Measurements from ENCODE around the gene MSI2.

Gene MSI2

DNA sequence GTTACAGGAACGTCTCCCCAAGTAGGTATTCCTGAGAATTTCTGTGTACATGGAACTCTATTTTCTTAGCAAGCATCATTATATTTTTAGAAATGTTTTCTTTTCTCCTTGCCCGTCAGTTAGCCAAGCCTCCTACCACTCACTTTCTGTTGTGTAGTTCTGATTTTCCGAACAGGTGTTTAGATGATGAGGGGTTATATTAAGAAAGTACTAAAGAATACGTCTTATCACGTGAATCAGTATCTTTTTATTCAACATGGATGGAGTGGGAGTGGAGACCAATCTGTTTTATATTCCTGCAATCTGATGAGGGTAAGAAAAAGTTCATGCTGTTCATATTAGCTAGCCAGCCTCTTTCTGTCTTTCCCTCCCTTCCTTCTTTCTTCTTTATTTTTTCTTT, 29.4 kb downstream of the MSI2 start:
- Histone ChIP-seq H3K4me1 (ENCODE audit: control insufficient read depth in 1 of 2, insufficient read depth in 2 of 2, low read length in 2 of 2) (peaks cover 14 to 16% of the 10 kb centered on the region in 2 experiments), H2BK12ac (ENCODE audit: low read length) (no peak overlapping the region), H3K9me3 (ENCODE audit: insufficient read depth, low read depth, low read length) (no peaks in the 10 kb centered on the region), H3K18ac (ENCODE audit: low read length) (no peak overlapping the region), H3K23ac (ENCODE audit: low read length) (no peak overlapping the region), H3K4me3 (ENCODE audit: low read depth, low read length) (no peak overlapping the region), H2BK5ac (ENCODE audit: low read depth, low read length, poor library complexity) (no peak overlapping the region), H3K36me3 (ENCODE audit: control insufficient read depth in 1 of 2, insufficient read depth in 2 of 2, low read length in 2 of 2) (peaks cover 18 to 30% of the 10 kb centered on the region in 2 experiments), H3K9ac (ENCODE audit: low read length) (no peak overlapping the region), H3K4me2 (ENCODE audit: low read length) (no peak overlapping the region), H4K12ac (ENCODE audit: low read depth, low read length) (no peak overlapping the region), H2AFZ (ENCODE audit: insufficient read depth, low read length, poor library complexity) (no peak overlapping the region), H3K79me2 (ENCODE audit: control insufficient read depth, insufficient read depth, low read length, poor library complexity) (no peaks in the 10 kb centered on the region), H4K91ac (ENCODE audit: low read depth, low read length) (no peak overlapping the region), H3K27ac (ENCODE audit: low read depth, low read length) (no peak overlapping the region), H3K79me1 (ENCODE audit: low read length) (peaks cover 2% of the 10 kb centered on the region), H3K27me3 (ENCODE audit: insufficient read depth, low read length) (no peaks in the 10 kb centered on the region), H3K14ac (ENCODE audit: low read length) (no peak overlapping the region), H3K4ac (ENCODE audit: low read depth, low read length) (no peak overlapping the region), H2AK5ac (ENCODE audit: low read length) (no peak overlapping the region), H2BK120ac (ENCODE audit: insufficient read depth, low read length, poor library complexity) (no peak overlapping the region), H4K8ac (ENCODE audit: low read depth, low read length) (no peak overlapping the region)
- no CpG with 5 or more reads among the region's 5 CpGs for WGBS (ENCODE audit: extremely low coverage, insufficient coverage, insufficient read length)
- no peak for DNase-seq

DNA sequence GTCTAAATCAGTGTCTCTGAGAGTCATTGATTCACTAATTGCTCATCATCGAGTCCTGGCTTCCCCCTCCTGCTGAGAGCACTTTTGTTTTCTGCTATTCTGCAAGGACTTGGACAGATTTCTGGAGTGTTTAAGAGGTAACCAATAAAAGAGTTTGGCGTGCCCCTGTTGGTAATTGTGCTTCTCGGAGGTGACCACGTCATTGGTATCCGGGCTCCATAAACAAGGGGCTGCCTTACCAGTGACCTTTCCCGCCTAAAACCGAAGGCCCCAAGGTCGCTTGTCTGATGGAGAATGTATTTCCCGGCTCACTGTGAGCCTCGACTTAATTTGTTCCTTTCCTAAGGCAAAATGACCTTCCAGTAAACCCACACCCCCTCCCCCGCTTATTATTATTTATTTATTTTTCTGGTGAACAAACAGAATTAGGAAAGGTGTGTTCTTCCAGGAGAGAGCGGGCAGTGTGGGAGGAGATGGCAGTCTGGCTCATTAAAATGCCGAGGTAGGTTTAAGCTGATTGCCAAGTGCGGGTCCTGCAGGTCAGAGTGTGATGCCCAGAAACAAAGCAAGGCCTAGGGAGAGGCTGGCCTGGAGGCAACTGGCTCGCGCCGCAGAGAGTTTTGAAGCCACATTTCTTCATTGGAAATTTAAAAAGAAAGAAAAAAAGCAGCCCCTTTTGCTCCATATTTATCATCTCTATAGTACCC, 30.2 kb downstream of the MSI2 start:
- Histone ChIP-seq H3K18ac (ENCODE audit: low read length) (no peak overlapping the region), H2AFZ (ENCODE audit: insufficient read depth, low read length, poor library complexity) (no peak overlapping the region), H3K9ac (ENCODE audit: low read length) (no peak overlapping the region), H3K4ac (ENCODE audit: low read depth, low read length) (no peak overlapping the region), H3K79me2 (ENCODE audit: control insufficient read depth, insufficient read depth, low read length, poor library complexity) (no peaks in the 10 kb centered on the region), H4K12ac (ENCODE audit: low read depth, low read length) (no peak overlapping the region), H2BK12ac (ENCODE audit: low read length) (no peak overlapping the region), H4K91ac (ENCODE audit: low read depth, low read length) (no peak overlapping the region), H2BK120ac (ENCODE audit: insufficient read depth, low read length, poor library complexity) (no peak overlapping the region), H3K14ac (ENCODE audit: low read length) (no peak overlapping the region), H3K27ac (ENCODE audit: low read depth, low read length) (no peak overlapping the region), H3K9me3 (ENCODE audit: insufficient read depth, low read depth, low read length) (no peaks in the 10 kb centered on the region), H3K4me1 (ENCODE audit: control insufficient read depth in 1 of 2, insufficient read depth in 2 of 2, low read length in 2 of 2) (peaks cover 12% of the 10 kb centered on the region in 2 experiments), H3K23ac (ENCODE audit: low read length) (no peak overlapping the region), H3K4me2 (ENCODE audit: low read length) (no peak overlapping the region), H2BK5ac (ENCODE audit: low read depth, low read length, poor library complexity) (no peak overlapping the region), H4K8ac (ENCODE audit: low read depth, low read length) (no peak overlapping the region), H3K79me1 (ENCODE audit: low read length) (peaks cover 2% of the 10 kb centered on the region), H3K27me3 (ENCODE audit: insufficient read depth, low read length) (no peaks in the 10 kb centered on the region), H3K4me3 (ENCODE audit: low read depth, low read length) (no peak overlapping the region), H3K36me3 (ENCODE audit: control insufficient read depth in 1 of 2, insufficient read depth in 2 of 2, low read length in 2 of 2) (peaks cover 14 to 24% of the 10 kb centered on the region in 2 experiments), H2AK5ac (ENCODE audit: low read length) (no peak overlapping the region)
- no CpG with 5 or more reads among the region's 17 CpGs for WGBS (ENCODE audit: extremely low coverage, insufficient coverage, insufficient read length)
- DNase-seq = peak; percentile 56 to 82

DNA sequence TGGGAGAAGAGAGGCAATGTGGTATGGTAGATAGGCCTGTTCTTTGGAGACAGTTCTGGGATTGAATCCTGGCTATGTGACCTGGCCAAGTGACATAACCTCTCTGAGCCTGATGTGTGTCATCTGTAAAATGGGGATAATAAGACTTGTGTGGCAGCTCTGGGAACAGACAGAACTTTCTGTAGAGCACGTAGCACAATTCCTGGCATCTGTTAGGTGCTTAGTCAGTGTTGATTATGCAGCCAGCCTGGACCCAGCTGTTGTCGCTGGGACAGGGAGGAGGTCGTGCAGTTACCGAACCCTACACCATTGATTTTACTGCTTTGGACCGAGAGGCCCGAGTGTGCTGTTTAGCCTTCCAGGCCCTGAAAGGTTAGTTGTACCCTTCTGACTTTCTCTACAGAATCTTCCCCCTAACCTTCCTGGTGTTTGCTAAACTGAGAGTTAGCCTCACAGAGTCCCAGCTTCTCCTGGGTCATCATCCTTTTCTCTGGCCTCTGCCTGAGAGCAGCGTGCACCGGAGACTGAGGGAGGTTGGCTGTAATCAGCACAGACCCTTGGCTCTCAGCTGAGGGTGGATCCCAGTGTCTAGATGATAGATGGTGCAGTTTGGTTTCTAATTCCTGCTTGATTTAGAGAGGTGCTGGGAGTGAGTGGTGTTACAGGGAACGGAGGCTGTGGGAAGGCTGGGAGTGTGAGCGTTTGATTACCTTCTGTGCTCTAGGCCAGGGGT, 31.9 kb downstream of the MSI2 start:
- Histone ChIP-seq H3K14ac (ENCODE audit: low read length) (no peak overlapping the region), H3K4me2 (ENCODE audit: low read length) (no peak overlapping the region), H3K79me1 (ENCODE audit: low read length) (peaks cover 12% of the 10 kb centered on the region), H2AFZ (ENCODE audit: insufficient read depth, low read length, poor library complexity) (no peak overlapping the region), H2BK5ac (ENCODE audit: low read depth, low read length, poor library complexity) (no peak overlapping the region), H3K18ac (ENCODE audit: low read length) (peak overlapping the region; percentile 34), H3K4ac (ENCODE audit: low read depth, low read length) (no peak overlapping the region), H4K8ac (ENCODE audit: low read depth, low read length) (no peak overlapping the region), H3K23ac (ENCODE audit: low read length) (no peak overlapping the region), H3K9me3 (ENCODE audit: insufficient read depth, low read depth, low read length) (no peaks in the 10 kb centered on the region), H3K4me3 (ENCODE audit: low read depth, low read length) (no peak overlapping the region), H2BK120ac (ENCODE audit: insufficient read depth, low read length, poor library complexity) (no peak overlapping the region), H3K79me2 (ENCODE audit: control insufficient read depth, insufficient read depth, low read length, poor library complexity) (peaks cover 3% of the 10 kb centered on the region), H4K12ac (ENCODE audit: low read depth, low read length) (no peak overlapping the region), H2AK5ac (ENCODE audit: low read length) (no peak overlapping the region), H3K4me1 (ENCODE audit: control insufficient read depth in 1 of 2, insufficient read depth in 2 of 2, low read length in 2 of 2) (peaks cover 19 to 20% of the 10 kb centered on the region in 2 experiments), H4K91ac (ENCODE audit: low read depth, low read length) (no peak overlapping the region), H3K9ac (ENCODE audit: low read length) (no peak overlapping the region), H3K27me3 (ENCODE audit: insufficient read depth, low read length) (no peaks in the 10 kb centered on the region), H2BK12ac (ENCODE audit: low read length) (no peak overlapping the region), H3K36me3 (ENCODE audit: control insufficient read depth in 1 of 2, insufficient read depth in 2 of 2, low read length in 2 of 2) (peaks cover 14 to 22% of the 10 kb centered on the region in 2 experiments), H3K27ac (ENCODE audit: low read depth, low read length) (no peak overlapping the region)
- peak; percentile 64 to 76 for DNase-seq
- WGBS (ENCODE audit: extremely low coverage, insufficient coverage, insufficient read length) = no CpG with 5 or more reads among the region's 10 CpGs

DNA sequence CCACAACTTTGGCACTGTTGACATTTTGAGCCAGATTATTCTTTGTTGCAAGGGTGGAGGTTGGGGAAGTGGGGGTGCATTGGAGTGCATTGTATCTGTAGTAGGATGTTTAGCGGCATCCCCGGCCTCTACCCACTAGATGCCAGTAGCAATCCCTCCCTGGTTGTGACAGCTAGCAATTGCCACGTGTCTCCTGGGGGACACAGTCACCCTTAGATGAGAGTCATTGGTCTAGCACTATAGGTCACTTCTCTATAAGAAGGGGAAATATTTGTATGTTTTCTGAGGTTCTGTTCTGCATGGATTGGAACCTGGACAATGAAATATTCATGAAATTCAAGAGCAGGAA, 32.4 kb downstream of the MSI2 start:
- no peak overlapping the region for H3K4ac ChIP-seq (ENCODE audit: low read depth, low read length)
- H3K23ac ChIP-seq (ENCODE audit: low read length) = no peak overlapping the region
- peaks cover 12% of the 10 kb centered on the region for H3K79me1 ChIP-seq (ENCODE audit: low read length)
- no peak overlapping the region for H2BK5ac ChIP-seq (ENCODE audit: low read depth, low read length, poor library complexity)
- H3K36me3 ChIP-seq (ENCODE audit: control insufficient read depth in 1 of 2, insufficient read depth in 2 of 2, low read length in 2 of 2) = peaks cover 12 to 19% of the 10 kb centered on the region in 2 experiments
- H3K4me2 ChIP-seq (ENCODE audit: low read length) = no peak overlapping the region
- DNase-seq = no peak
- H3K27me3 ChIP-seq (ENCODE audit: insufficient read depth, low read length) = no peaks in the 10 kb centered on the region
- no peak overlapping the region for H3K14ac ChIP-seq (ENCODE audit: low read length)
- WGBS (ENCODE audit: extremely low coverage, insufficient coverage, insufficient read length) = no CpG with 5 or more reads among the region's 3 CpGs
- no peak overlapping the region for H3K4me3 ChIP-seq (ENCODE audit: low read depth, low read length)
- peaks cover 19 to 21% of the 10 kb centered on the region in 2 experiments for H3K4me1 ChIP-seq (ENCODE audit: control insufficient read depth in 1 of 2, insufficient read depth in 2 of 2, low read length in 2 of 2)
- no peak overlapping the region for H3K27ac ChIP-seq (ENCODE audit: low read depth, low read length)
- H3K18ac ChIP-seq (ENCODE audit: low read length) = no peak overlapping the region
- H2BK120ac ChIP-seq (ENCODE audit: insufficient read depth, low read length, poor library complexity) = no peak overlapping the region
- H4K12ac ChIP-seq (ENCODE audit: low read depth, low read length) = no peak overlapping the region
- H3K9ac ChIP-seq (ENCODE audit: low read length) = no peak overlapping the region
- H4K91ac ChIP-seq (ENCODE audit: low read depth, low read length) = no peak overlapping the region
- H2BK12ac ChIP-seq (ENCODE audit: low read length) = no peak overlapping the region
- no peak overlapping the region for H4K8ac ChIP-seq (ENCODE audit: low read depth, low read length)
- no peak overlapping the region for H2AFZ ChIP-seq (ENCODE audit: insufficient read depth, low read length, poor library complexity)
- H2AK5ac ChIP-seq (ENCODE audit: low read length) = no peak overlapping the region
- H3K79me2 ChIP-seq (ENCODE audit: control insufficient read depth, insufficient read depth, low read length, poor library complexity) = peaks cover 3% of the 10 kb centered on the region
- H3K9me3 ChIP-seq (ENCODE audit: insufficient read depth, low read depth, low read length) = no peaks in the 10 kb centered on the region
